ENCODE results near the gene GNAI3.
A peak's percentile ranks its signal among the peaks of the same experiment; 100 is the strongest.

GNAI3 gene

GRCh38 chr1:109548321-109549267, at the start of gene GNAI3:
Gene GNAI3 (plus strand): TSS chr1:109548615. CDS start chr1:109548721, 106 bp downstream.
- DNase-seq, result peak; percentile 93

GRCh38 chr1:109499081-109499480, 49.3 kb upstream of the GNAI3 start:
- no peak for DNase-seq

- DNase-seq, result peak; percentile 68
These were observed 48.5 kb upstream of the GNAI3 start for GRCh38 chr1:109499661-109500536.

GRCh38 chr1:109500941-109501381, 47.5 kb upstream of the GNAI3 start:
- no peak for DNase-seq

DNA sequence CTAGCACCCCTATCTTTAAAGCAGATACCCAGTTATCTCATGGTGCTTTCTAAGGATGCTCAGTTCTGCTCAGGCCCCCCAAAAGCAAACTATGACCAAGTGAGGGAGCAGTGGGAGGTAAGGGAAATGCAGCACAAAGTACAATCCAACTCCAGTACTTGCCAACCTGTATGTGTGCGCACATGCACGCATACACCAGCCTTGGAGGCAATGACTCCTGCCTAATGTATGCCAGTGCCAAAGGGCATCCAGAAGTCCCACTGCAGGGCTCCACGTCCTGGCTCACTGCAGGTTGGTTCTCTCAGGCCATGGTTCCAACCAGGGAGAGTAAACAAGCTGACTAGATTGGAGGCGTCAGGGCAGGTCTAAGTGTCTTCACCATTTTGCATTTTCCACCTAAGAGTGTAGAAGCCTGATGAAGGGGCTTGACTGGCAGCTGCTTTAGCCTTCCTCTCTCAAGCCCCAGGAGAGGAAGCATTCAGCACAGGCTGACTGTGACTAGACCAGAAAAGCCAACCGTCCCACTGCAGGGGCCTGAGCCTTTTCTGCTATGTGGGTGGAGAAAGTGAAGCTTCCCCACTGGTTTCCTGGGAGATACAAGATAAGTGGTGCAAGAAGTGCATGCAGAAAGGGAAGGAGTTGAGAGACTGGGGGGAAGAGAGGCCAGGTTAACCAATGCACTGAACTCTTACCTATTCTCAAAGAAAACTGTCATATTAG, 46.6 kb upstream of the GNAI3 start:
- DNase-seq, result no peak

GRCh38 chr1:109502364-109502851, 46.0 kb upstream of the GNAI3 start:
- no peak for DNase-seq

DNA sequence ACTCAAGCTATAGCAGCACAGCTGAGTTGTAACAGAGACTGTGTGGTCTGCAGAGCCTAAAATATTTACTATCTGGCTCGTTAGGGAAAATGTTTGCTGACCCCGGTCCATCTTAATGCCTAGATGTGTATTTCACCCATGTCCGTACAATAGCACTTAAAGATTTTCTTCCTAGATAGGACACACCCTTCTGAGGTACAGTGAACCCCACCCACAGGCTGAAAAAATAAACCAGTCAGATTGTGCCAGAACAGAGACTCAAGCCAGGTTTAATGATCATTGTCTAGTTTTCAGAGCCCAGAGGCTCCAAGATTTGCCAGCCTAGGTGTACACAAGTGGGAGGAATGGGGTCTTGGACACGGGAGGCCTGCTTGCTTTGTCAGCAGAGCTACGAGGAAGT, 44.5 kb upstream of the GNAI3 start:
- no peak for DNase-seq

- no peak for DNase-seq
These were observed 43.4 kb upstream of the GNAI3 start for GRCh38 chr1:109504974-109505373.

DNA sequence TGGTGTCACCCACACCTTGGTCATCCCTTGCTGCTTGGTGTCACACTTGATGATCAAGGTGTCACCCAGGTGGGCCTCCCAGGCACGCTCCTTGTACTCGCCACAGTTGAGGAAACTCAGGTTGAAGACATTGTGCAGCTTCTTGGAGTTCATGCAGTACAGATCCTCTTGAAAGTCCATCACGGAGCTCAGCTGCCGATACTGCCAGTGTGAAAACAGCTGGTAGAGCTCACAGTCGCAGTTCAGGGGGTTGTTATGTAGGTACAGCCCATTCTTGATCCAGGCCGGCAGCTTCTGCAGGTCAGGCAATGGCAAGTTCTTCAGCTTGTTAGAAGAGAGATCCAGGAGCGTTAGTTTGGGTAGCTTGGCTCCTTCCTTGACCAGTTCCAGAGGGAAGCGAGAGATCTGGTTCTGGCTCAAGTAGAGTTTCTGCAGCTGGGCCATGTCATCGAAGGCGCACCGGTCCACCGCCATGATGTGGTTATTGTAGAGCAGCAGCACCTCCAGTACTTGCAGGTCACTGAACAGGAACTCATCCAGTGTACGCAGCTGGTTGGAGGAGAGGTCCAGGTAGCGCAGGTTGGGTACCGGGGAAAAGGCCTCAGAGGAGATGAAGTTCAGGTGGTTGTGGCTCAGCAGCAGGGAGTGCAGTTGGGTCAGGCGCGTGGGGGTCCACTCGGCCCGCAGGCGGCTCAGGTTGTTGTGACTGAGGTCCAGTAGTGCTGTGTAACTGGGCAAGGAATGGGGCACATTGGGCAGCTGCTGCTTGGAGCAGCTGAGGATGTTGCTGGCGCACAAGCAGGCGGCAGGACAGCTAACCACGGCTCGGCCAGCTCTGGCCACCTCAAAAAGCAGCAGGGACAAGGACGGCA, 40.2 kb upstream of the GNAI3 start:
- DNase-seq, result no peak

DNA sequence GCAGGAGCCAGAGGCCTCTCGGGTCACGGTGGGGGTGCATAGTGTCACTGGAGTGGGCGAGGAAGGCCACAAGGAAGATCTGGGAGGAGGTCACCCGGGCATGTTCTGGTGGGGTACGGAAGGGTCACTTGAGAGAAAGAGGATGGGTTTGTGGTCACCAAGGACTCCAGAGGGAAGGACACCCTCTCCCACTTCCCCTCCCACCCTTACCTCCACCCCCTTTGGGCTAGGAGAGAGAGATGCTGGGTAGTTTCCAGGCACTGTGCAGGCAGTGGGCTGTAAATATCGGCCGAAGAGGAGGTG, 39.6 kb upstream of the GNAI3 start:
- no peak for DNase-seq

GRCh38 chr1:109509176-109510134, 39.0 kb upstream of the GNAI3 start, which contains the start of gene AMIGO1:
Gene AMIGO1 (minus strand): TSS chr1:109509727. CDS start chr1:109508912, 815 bp downstream.
- DNase-seq, result peak; percentile 30

GRCh38 chr1:109513110-109513710, 35.2 kb upstream of the GNAI3 start:
- DNase-seq, result no peak

GRCh38 chr1:109514846-109515245, 33.6 kb upstream of the GNAI3 start:
- no peak for DNase-seq

DNA sequence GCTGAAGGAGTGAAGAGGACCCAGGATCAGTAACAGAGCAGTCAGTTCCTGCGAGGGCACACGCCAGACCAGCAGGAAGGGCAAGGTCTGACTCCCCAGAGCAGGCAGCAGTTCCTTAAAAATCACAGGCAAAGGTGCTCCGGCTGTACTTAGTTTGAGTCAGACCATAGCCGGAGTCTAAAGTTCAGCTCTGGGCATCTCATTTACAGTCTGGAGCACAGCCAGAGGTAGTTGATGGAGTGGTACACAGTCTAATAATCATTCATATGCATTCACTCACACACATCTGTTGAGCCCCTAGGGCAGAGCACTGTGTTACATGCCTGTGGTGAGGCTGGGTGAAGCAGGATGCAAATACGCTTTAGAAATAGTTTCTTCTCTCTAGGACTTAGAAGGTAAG, 31.5 kb upstream of the GNAI3 start:
- DNase-seq, result peak; percentile 41

DNA sequence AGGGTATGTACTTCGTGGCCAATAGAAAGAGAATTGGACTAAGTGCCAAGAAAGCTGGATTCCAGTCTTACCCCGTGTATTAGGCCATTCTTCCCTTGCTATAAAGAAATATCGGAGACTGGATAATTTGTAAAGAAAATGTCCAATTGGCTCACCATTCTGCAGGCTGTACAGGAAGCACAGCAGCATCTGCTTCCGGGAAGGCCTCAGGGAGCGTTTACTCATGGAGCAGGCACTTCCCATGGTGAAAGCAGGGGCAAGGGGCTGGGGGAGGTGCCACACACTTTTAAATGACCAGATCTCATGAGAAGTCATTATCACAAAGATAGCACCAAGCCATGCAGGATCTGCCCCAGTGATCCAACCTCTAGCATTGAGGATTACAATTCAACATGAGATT, 31.1 kb upstream of the GNAI3 start:
- no peak for DNase-seq

DNA sequence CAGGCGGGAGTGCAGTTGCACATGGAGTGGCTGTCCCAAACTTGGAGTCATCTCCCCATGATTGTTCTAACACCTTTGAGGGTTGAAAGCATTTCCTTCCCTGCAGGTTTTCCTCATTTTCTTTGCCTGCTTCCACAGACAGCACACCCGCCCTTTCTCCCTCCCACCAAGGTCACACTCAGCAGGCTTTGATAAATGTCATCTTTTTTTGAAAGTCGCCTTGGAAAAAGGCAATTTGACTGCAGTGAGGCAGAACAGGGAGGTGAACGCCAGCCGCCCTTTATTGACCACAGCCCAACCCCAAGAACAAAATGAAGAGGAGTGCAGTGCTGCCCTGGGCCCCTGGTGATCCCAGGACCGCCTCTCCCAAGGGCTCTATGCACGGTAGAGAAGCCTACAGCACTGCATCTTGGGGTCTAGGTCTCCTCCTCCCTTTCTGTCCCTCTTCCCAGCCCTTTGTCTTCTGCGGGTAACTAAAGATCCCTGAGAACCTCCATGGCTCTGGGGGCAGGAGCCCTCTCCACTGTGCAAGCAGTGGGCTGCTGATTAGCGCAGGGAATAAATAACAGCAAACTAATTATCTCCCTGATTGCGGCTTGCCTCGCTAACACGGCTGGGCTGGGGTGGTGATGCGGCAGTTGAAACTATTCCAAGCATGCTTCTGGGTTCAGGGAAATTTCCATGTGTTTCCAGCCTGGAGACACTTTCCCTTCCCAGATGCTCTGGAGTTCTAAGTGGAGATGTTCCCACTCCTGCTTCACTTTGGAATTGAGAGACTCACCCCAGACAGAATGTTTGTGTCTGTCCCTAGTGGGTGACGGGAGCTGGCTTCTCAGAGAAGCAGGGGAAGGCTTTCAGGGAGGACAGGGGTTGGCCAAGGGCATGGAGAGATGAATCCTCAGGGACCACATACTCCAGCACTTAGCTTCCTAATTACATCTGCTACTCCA, 27.1 kb upstream of the GNAI3 start:
- DNase-seq, result no peak

- no peak for DNase-seq
These were observed 26.4 kb upstream of the GNAI3 start for GRCh38 chr1:109522026-109522425.

- DNase-seq, result no peak
These were observed 24.7 kb upstream of the GNAI3 start for GRCh38 chr1:109523706-109524105.

Data from NCI-H1694 treated with DMSO at 0.1 percent for 48 hours (cell line).